ENCODE measurements around the gene SIK3. TPM values are rescaled to one million over a fixed set of nuclear protein-coding genes. Genes with fewer than 3 reads are reported as not detected.

The SIK3 gene
- total RNA-seq, 2 experiments from 2014 or later: 81.4 to 86.1 TPM

- Mint-ChIP-seq H3K9me3 (no peaks in the 10 kb centered on the region), H3K27me3 (no peaks in the 10 kb centered on the region), H3K4me3 (no peak overlapping the region), H3K36me3 (ENCODE audit: low read depth) (peaks cover 44% of the 10 kb centered on the region), H3K4me1 (ENCODE audit: low read depth) (peaks cover 87% of the 10 kb centered on the region), H3K27ac (no peak overlapping the region)
- Histone ChIP-seq H3K27ac (ENCODE audit: low read depth in 1 of 2, low read length in 2 of 2) (no peak overlapping the region), H3K9me3 (ENCODE audit: control insufficient read depth in 1 of 2, insufficient read depth in 1 of 2, low read length in 2 of 2) (no peaks in the 10 kb centered on the region), H3K4me1 (ENCODE audit: insufficient read depth, low read length) (peaks cover 48% of the 10 kb centered on the region), H3K36me3 (ENCODE audit: insufficient read depth, low read length) (peaks cover 8% of the 10 kb centered on the region), H3K4me3 (ENCODE audit: low read length) (no peak overlapping the region), H3K27me3 (ENCODE audit: control insufficient read depth in 1 of 2, insufficient read depth in 2 of 2, low read length in 2 of 2) (no peaks in the 10 kb centered on the region)
- ChIA-PET POLR2A (interaction anchor here (0.8 kb wide), 1 partner anchor 91 kb away, joined by 3 read pairs; no protein-coding TSS in a partner anchor), CTCF (interaction anchor here (0.7 to 1.5 kb wide), 2 partner anchors 23 to 120 kb away, joined by 3 read pairs; no protein-coding TSS in a partner anchor)
- intact Hi-C loops (cut with DNase I, micrococcal nuclease): no loop called here
- TF ChIP-seq CTCF (IDR thresholded peaks at IDR 0.05): no peak
- DNase-seq (no peak), ATAC-seq (ENCODE audit: poor library complexity) (no peak)
Observed at GRCh38 chr11:117089685-117090084, 8.5 kb downstream of the SIK3 start.

- peak; percentile 21 for ATAC-seq (ENCODE audit: poor library complexity)
- peaks cover 2% of the 10 kb centered on the region for H3K36me3 ChIP-seq (ENCODE audit: insufficient read depth, low read length)
- peaks cover 38% of the 10 kb centered on the region for H3K4me1 ChIP-seq (ENCODE audit: insufficient read depth, low read length)
- intact Hi-C loops (cut with DNase I, micrococcal nuclease): no loop called here
- H3K27me3 ChIP-seq (ENCODE audit: control insufficient read depth in 1 of 2, insufficient read depth in 2 of 2, low read length in 2 of 2): no peaks in the 10 kb centered on the region
- ChIA-PET POLR2A (interaction anchor here (0.5 kb wide), 1 partner anchor 158 kb away, joined by 4 read pairs; no protein-coding TSS in a partner anchor), CTCF (no interaction called here)
- H3K9me3 Mint-ChIP-seq: no peaks in the 10 kb centered on the region
- peak overlapping the region; percentile 63 for H3K4me3 Mint-ChIP-seq
- peaks cover 86% of the 10 kb centered on the region for H3K4me1 Mint-ChIP-seq (ENCODE audit: low read depth)
- no peak overlapping the region for H3K4me3 ChIP-seq (ENCODE audit: low read length)
- no peak for TF ChIP-seq CTCF (IDR thresholded peaks at IDR 0.05)
- DNase-seq: peak in 2 of 14 experiments; percentile 6 to 33
- no peak overlapping the region for H3K27ac Mint-ChIP-seq
- H3K9me3 ChIP-seq (ENCODE audit: control insufficient read depth in 1 of 2, insufficient read depth in 1 of 2, low read length in 2 of 2): no peaks in the 10 kb centered on the region
- H3K27ac ChIP-seq (ENCODE audit: low read depth in 1 of 2, low read length in 2 of 2): no peak overlapping the region
- H3K36me3 Mint-ChIP-seq (ENCODE audit: low read depth): peaks cover 48% of the 10 kb centered on the region
- no peaks in the 10 kb centered on the region for H3K27me3 Mint-ChIP-seq
Observed at GRCh38 chr11:117087446-117087845, 10.8 kb downstream of the SIK3 start.

GRCh38 chr11:117084992-117085391 lies 13.2 kb downstream of the SIK3 start:
- peaks cover 83% of the 10 kb centered on the region for H3K4me1 Mint-ChIP-seq (ENCODE audit: low read depth)
- H3K4me1 ChIP-seq (ENCODE audit: insufficient read depth, low read length): peaks cover 33% of the 10 kb centered on the region
- no peak for DNase-seq
- no peak overlapping the region for H3K4me3 Mint-ChIP-seq
- no peaks in the 10 kb centered on the region for H3K27me3 ChIP-seq (ENCODE audit: control insufficient read depth in 1 of 2, insufficient read depth in 2 of 2, low read length in 2 of 2)
- peaks cover 37% of the 10 kb centered on the region for H3K36me3 Mint-ChIP-seq (ENCODE audit: low read depth)
- no peaks in the 10 kb centered on the region for H3K9me3 ChIP-seq (ENCODE audit: control insufficient read depth in 1 of 2, insufficient read depth in 1 of 2, low read length in 2 of 2)
- H3K36me3 ChIP-seq (ENCODE audit: insufficient read depth, low read length): no peaks in the 10 kb centered on the region
- ATAC-seq (ENCODE audit: poor library complexity): no peak
- ChIA-PET CTCF (no interaction called here), POLR2A (no interaction called here)
- no peak overlapping the region for H3K27ac ChIP-seq (ENCODE audit: low read depth in 1 of 2, low read length in 2 of 2)
- H3K27ac Mint-ChIP-seq: no peak overlapping the region
- intact Hi-C loops (cut with DNase I, micrococcal nuclease): no loop called here
- no peak overlapping the region for H3K4me3 ChIP-seq (ENCODE audit: low read length)
- H3K9me3 Mint-ChIP-seq: no peaks in the 10 kb centered on the region
- no peak for TF ChIP-seq CTCF (IDR thresholded peaks at IDR 0.05)
- H3K27me3 Mint-ChIP-seq: no peaks in the 10 kb centered on the region

Measured in CD4-positive, alpha-beta T cell (primary cell).